Effector memory CD8-positive, alpha-beta T cell (primary cell): ENCODE measurements around the gene VDR.
"Not testable (repeated sequence)": the region's sequence is repeated elsewhere in the genome, so short reads cannot be mapped to it uniquely, and the experiment has no call there.

Experiments
- ATAC-seq: fragments of 150-1000 bp; cut with Tn5 transposase; replicated peaks from 2 replicates; pipeline ENCODE4 v1.10.0; 2021; ENCODE audit warnings: mild to moderate bottlenecking, moderate library complexity
- DNase-seq, 3 experiments: peaks; one replicate each; pipeline ENCODE4 v3.0.0; 2021
- H3K27ac Mint-ChIP-seq, 2 donors: one replicate each; pipeline ENCODE4 v1.8.0; 2022; ENCODE audit warnings: mild to moderate bottlenecking in 2 of 2, mixed read lengths in 2 of 2, moderate library complexity in 2 of 2
- H3K27me3 Mint-ChIP-seq, 2 donors: one replicate each; pipeline ENCODE4 v1.8.0; 2022; ENCODE audit warnings: mixed read lengths in 2 of 2
- H3K36me3 Mint-ChIP-seq: one replicate; pipeline ENCODE4 v1.8.0; 2022; ENCODE audit warnings: mild to moderate bottlenecking, moderate library complexity, mixed read lengths; ENCODE audit not compliant: insufficient read depth
- H3K4me1 Mint-ChIP-seq, 2 donors: one replicate each; pipeline ENCODE4 v1.8.0; 2022; ENCODE audit warnings: low read depth in 2 of 2, mixed read lengths in 2 of 2
- H3K4me3 Mint-ChIP-seq, 2 donors: one replicate each; pipeline ENCODE4 v1.8.0; 2022; ENCODE audit warnings: mild to moderate bottlenecking in 2 of 2, mixed read lengths in 2 of 2, moderate library complexity in 2 of 2
- H3K9me3 Mint-ChIP-seq, 2 donors: one replicate each; pipeline ENCODE4 v1.8.0; 2022; ENCODE audit warnings: mixed read lengths in 2 of 2

The VDR gene

DNA sequence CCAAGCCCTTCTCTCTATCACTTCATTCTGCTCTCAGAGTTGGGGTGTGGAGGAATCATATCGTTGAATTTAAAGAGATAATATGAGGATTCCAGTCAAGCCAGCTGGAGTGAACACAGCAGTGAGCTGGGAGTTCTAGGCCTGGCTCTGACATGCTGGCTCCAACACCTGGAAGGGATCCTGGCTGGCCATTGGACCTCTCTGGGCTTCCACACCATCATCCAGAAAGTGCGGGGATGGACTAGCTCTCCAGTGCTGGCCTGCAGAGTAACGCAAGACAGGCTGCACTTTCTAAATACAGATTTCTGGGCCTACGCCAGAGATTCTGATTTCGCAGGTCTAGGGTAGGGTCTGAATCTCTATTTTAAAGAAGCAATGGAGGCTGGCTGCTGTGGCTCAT is 50.3 kb downstream of the VDR start:
- no peaks in the 10 kb centered on the region for H3K27me3 Mint-ChIP-seq
- DNase-seq, result no peak
- no peaks in the 10 kb centered on the region for H3K9me3 Mint-ChIP-seq
- no peak overlapping the region for H3K4me3 Mint-ChIP-seq
- no peak overlapping the region for H3K27ac Mint-ChIP-seq
- no peaks in the 10 kb centered on the region for H3K4me1 Mint-ChIP-seq
- no peaks in the 10 kb centered on the region for H3K36me3 Mint-ChIP-seq
- no peak for ATAC-seq

DNA sequence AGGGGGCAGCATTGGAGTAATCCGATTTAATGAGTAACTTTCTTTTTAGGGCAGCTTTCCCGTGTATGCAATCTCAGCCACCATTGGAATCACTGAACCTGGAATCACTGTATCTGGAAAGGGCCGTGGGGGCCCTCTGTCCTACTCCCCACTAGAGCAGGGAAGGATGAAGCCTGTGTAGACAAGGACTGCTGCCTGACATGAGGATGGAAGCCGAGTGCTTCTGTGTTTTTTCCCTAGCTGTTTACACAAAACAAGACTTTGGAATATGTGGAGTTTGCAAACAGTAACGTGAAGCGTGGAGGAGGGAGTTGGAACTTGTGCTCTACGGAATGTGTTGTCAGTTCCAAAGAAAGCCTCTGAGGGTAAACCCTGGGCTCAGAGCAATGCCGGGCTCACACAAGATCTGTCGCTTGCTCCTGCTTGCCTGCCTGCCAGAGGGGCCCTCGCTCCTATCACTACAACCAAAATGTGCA is 52.7 kb downstream of the VDR start:
- Mint-ChIP-seq H3K9me3 (no peaks in the 10 kb centered on the region), H3K27me3 (no peaks in the 10 kb centered on the region), H3K4me1 (no peaks in the 10 kb centered on the region), H3K27ac (peak overlapping the region in 1 of 2 donors; percentile 57), H3K4me3 (no peak overlapping the region), H3K36me3 (no peaks in the 10 kb centered on the region)
- no peak for DNase-seq
- no peak for ATAC-seq

DNA sequence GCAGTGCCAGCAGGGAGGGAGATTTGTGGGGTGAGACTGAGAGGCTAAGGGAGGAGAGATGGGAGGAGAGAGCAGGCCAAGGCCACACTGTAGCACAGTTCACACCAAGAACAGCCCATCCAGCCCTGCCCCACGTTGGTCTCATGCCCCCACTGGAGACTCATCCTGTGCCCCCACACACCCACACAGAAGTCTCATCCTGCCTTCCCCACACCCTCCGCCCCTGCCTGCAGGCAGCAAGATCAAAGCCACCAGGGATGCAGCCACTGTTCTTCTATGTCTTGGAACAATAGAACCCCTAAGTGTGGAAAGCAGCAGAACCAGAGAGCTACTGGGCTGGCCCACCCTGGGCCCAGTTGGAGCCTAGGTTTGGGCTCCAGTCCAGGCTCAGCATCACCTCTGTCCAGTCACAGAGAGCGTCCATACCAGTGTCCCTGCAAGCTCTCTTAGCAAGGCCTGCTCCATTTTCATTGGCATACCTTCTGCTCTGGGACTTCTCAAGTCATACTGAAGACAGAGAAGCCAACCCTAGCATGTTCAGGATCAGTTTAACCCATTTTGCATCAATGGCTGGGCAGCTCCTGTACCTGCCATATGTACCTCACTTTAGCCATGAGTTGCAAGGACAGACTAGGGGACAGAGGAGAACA is 53.4 kb downstream of the VDR start:
- Mint-ChIP-seq H3K4me3 (no peak overlapping the region), H3K36me3 (no peaks in the 10 kb centered on the region), H3K27ac (peak overlapping the region in 1 of 2 donors; percentile 57), H3K27me3 (peaks cover 0 to 2% of the 10 kb centered on the region in 2 donors), H3K9me3 (no peaks in the 10 kb centered on the region), H3K4me1 (no peaks in the 10 kb centered on the region)
- ATAC-seq (no peak), DNase-seq (no peak)

DNA sequence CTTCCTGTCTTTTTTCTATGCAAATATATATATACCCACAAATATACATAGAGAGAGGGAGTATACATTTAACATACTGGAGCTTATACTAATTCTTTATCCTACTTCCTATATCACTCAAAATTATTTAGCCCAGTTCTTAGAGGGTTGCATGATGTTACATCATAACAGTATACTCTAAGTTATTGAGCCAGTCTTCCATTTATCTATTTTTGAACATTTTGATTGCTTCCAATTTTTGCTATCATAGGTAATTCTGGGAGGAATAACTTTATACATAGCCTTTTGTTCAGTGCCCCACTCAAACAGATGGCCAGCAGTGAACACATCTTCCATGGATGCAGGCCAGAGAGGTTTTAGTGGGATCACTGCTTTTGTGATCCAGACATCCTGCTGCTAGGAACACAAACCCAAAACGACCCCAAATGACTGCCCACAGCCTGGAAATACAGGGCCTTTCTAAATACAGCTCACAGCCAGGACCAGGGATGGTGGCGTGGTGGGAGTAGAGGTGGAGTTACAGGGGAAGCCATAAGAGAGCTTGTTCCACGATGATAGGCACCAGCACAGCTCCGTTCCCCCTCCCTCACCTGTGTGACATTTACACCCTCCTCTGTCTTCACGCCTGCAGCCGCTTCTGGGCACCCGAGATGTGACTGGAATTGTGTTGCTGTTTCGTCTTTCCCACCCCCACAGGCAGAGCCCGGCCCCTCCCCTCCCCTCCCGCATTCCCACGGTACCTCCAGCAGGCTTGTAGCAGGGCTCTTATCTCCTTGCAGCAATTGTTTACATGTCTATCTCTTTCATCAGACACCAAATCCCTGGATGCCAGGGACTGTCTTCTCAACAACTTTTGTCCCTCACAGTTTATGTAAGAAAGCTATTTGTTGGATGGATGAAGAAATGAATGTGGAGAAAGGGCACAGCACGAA is 54.4 kb downstream of the VDR start:
- Mint-ChIP-seq H3K36me3 (no peaks in the 10 kb centered on the region), H3K4me1 (no peaks in the 10 kb centered on the region), H3K27me3 (peaks cover under 1 to 10% of the 10 kb centered on the region in 2 donors), H3K9me3 (no peaks in the 10 kb centered on the region), H3K27ac (no peak overlapping the region), H3K4me3 (no peak overlapping the region)
- DNase-seq (no peak), ATAC-seq (no peak)

DNA sequence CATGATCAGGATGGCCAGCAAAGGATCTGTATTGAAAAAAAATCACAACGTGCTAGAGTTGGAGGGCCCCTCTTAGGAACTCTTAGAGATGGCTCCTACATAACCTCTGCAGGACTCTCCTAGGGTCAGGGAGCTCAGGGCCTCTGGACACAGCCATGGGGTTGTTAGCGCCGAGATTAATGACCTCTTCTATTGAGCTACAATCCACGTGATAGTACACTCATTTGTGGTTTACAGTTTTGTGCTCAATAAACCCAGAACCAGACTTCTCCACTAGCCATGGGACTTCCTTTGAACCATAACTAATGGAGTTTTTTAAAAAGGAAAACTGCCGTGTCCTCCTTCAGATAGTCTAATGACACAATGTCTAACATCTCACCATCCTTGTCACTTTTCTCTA is 55.5 kb downstream of the VDR start:
- peaks cover 6 to 10% of the 10 kb centered on the region in 2 donors for H3K27me3 Mint-ChIP-seq
- DNase-seq (no peak), ATAC-seq (no peak)
- no peaks in the 10 kb centered on the region for H3K4me1 Mint-ChIP-seq
- no peaks in the 10 kb centered on the region for H3K9me3 Mint-ChIP-seq
- no peaks in the 10 kb centered on the region for H3K36me3 Mint-ChIP-seq
- no peak overlapping the region for H3K4me3 Mint-ChIP-seq
- H3K27ac Mint-ChIP-seq, result no peak overlapping the region

DNA sequence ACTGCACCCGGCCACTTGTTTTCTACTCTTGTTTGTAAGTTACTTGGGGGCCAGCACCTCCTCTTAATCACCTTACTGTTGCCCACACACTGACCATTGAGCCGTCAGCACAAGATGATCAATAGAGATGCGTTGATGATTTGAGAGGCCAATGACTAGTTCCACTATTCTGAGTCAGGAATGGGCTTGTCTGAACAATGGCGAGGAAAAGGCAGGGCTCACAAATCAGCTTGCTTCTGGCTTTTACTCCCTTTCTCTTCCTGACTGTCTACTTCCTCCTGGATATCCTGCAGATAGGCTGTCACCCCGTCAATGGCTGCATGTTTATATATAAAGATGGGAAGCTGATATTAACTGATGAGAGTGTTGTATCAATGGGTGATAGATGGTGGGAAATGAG is 55.9 kb downstream of the VDR start:
- H3K27me3 Mint-ChIP-seq, result peaks cover 6 to 10% of the 10 kb centered on the region in 2 donors
- DNase-seq, result no peak
- no peaks in the 10 kb centered on the region for H3K9me3 Mint-ChIP-seq

DNA sequence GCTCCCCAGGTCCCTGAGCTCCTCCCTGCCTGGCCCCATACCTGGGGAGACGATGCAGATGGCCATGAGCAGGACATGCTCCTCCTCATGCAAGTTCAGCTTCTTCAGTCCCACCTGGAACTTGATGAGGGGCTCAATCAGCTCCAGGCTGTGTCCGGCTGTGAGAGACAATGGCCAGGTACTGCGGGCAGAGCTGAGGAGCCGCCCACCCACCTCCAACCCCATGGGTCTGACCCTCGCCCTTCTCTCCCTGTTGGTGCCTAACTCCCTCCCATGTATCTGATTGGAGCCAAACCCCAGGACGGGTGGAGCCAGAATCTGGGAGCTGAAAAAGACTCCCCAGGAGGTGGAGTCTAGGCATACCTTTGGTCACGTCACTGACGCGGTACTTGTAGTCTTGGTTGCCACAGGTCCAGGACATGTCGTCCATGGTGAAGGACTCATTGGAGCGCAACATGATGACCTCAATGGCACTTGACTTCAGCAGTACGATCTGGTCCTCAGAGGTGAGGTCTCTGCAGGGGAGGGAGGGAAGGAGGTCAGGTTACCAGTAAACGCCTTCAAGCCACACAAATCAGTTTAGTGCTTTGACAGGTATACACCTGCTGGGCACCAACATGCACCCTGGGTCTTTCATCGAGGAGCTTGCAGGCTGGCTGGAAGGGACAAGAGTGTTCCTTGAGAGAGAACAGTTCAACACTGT is 58.3 kb downstream of the VDR start:
- Mint-ChIP-seq H3K9me3 (no peaks in the 10 kb centered on the region), H3K36me3 (no peaks in the 10 kb centered on the region), H3K27ac (no peak overlapping the region), H3K4me1 (no peaks in the 10 kb centered on the region), H3K4me3 (no peak overlapping the region), H3K27me3 (peaks cover 6 to 19% of the 10 kb centered on the region in 2 donors)
- no peak for DNase-seq
- no peak for ATAC-seq

More for the DNA sequence above, 55.9 kb downstream of the VDR start:
- H3K4me3 Mint-ChIP-seq, result no peak overlapping the region
- no peaks in the 10 kb centered on the region for H3K36me3 Mint-ChIP-seq
- no peaks in the 10 kb centered on the region for H3K4me1 Mint-ChIP-seq
- no peak for ATAC-seq
- H3K27ac Mint-ChIP-seq, result no peak overlapping the region

DNA sequence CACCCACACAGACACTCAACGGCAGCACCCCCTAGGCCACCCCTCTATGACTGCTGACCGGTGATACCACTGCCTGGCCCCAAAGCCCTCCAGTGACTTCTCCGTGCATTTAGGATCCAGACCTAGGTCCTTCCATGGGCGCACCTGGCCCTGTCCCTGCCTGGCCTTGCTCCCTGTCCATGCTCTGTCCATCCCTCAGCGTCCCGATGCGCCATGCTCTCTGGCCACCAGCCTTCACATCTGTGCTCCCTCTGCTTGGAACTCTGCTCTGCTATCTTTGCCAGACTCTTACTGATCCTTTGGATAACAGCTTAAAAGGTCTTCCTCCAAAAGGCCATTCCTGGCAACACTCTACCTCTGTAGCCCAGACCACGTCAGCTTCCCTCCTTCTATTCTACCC is 59.7 kb downstream of the VDR start:
- Mint-ChIP-seq H3K36me3 (no peaks in the 10 kb centered on the region), H3K27ac (no peak overlapping the region)
- ATAC-seq, result no peak

DNA sequence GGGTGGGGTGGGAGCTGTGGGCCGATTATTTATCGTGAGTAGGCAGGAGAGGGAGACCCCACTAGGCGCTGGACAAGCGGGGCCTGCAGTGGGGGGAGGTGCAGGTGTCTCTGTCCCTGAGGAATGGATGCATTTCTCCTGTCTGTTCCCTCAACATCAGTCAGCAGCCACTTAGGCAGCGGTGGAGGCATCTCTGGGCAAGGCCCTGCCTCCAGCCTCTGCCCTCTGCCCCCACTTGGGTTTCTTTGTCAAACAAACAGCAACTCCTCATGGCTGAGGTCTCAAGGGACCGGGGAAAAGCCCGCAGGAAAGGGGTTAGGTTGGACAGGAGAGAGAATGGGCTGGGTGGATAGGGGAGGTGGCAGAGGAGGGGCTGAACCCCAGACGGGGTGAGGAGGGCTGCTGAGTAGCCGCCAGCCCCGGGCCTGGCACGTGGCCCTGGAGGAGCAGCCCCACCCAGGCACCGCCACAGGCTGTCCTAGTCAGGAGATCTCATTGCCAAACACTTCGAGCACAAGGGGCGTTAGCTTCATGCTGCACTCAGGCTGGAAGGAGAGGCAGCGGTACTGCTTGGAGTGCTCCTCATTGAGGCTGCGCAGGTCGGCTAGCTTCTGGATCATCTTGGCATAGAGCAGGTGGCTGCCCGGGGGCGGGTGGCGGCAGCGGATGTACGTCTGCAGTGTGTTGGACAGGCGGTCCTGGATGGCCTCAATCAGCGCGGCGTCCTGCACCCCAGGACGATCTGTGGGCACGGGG is 60.4 kb downstream of the VDR start:
- Mint-ChIP-seq H3K36me3 (no peaks in the 10 kb centered on the region), H3K4me1 (no peaks in the 10 kb centered on the region), H3K4me3 (no peak overlapping the region), H3K27ac (no peak overlapping the region), H3K27me3 (peaks cover 6 to 19% of the 10 kb centered on the region in 2 donors), H3K9me3 (no peaks in the 10 kb centered on the region)
- no peak for ATAC-seq
- no peak for DNase-seq

More for the DNA sequence above, 59.7 kb downstream of the VDR start:
- DNase-seq, result no peak
- Mint-ChIP-seq H3K27me3 (peaks cover 6 to 19% of the 10 kb centered on the region in 2 donors), H3K4me1 (no peaks in the 10 kb centered on the region), H3K4me3 (no peak overlapping the region), H3K9me3 (no peaks in the 10 kb centered on the region)

DNA sequence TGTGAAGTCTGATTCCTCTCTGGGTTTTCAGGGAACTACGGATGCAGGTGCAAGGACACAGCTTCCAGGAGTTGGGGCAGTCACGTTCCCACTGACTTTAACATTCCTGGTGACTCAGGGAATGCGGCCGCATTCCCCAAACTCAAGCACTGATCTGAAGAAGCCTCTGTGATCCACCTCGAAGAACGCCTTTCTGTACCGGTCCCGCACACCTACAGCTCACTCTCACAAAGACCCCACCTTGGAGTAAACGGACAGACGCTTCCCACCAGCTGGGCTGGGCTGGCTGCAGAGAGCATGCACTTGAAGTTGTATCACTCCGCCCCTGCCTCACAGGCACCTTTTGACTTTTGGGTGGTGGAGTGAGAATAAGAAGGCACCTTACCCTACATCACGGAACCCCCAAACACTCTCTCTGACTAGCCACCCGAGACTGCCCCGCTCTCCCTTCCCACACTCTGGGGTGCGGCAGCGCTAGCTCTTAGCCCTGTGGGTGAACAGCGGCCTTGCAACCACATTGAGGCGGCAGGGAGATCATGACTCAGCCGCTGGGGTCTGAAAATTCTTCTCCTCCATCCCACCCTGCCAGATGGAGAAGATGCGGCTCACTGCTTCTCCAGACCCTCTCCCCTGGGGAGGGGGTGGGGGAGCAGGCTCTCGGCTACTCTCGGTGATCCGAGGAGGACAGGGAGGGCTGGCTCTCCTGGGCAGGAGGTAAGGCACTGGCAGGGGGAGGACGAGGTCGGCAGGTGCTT is 61.4 kb downstream of the VDR start:
- no peaks in the 10 kb centered on the region for H3K36me3 Mint-ChIP-seq
- DNase-seq (no peak), ATAC-seq (no peak)
- peaks cover 6 to 19% of the 10 kb centered on the region in 2 donors for H3K27me3 Mint-ChIP-seq
- peaks cover 0 to 2% of the 10 kb centered on the region in 2 donors for H3K4me1 Mint-ChIP-seq
- no peak overlapping the region for H3K4me3 Mint-ChIP-seq
- H3K9me3 Mint-ChIP-seq, result no peaks in the 10 kb centered on the region
- no peak overlapping the region for H3K27ac Mint-ChIP-seq

DNA sequence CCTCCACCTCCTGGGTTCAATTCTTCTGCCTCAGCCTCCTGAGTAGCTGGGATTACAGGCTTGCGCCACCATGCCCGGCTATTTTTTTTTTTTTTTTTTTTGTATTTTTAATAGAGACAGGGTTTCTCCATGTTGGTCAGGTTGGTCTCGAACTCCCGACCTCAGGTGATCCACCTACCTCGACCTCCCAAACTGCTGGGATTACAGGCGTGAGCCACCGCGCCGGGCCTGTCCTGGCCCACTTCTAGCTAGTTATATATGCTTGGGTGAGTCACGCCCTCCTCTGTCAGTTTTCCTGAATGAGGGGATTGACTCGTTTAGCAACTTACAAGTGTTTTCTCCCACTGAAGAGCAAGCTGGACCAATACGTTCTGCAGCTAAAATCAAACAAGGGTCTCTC is 62.3 kb downstream of the VDR start:
- DNase-seq, ATAC-seq, H3K4me3 Mint-ChIP-seq, H3K27ac Mint-ChIP-seq, H3K4me1 Mint-ChIP-seq, H3K36me3 Mint-ChIP-seq, H3K9me3 Mint-ChIP-seq: not testable (repeated sequence)
- peaks cover 6 to 19% of the 10 kb centered on the region in 2 donors for H3K27me3 Mint-ChIP-seq

DNA sequence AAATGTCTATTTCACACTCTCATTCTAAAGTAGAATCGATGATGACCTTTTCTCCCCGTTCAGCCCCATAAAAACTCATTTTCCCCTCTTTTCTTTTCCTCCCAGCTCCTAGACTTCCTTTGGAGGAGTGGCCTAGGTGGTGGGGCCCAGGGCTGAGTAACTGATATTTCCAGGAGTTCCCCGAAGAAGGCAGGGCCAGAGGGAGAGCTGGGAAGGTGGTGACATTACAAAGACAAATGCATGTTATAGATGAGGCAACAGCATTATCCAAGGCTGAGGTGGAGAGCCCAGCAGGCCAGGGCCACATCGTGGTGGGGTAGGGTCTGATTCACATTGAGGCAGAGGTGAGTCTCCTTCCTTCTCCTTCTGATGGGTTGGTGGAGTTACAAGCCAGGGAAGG is 62.9 kb downstream of the VDR start:
- H3K4me3 Mint-ChIP-seq, result no peak overlapping the region
- no peaks in the 10 kb centered on the region for H3K9me3 Mint-ChIP-seq
- ATAC-seq (no peak), DNase-seq (no peak)
- peaks cover 4% of the 10 kb centered on the region for H3K36me3 Mint-ChIP-seq
- peaks cover 4 to 10% of the 10 kb centered on the region in 2 donors for H3K4me1 Mint-ChIP-seq
- peaks cover 6 to 19% of the 10 kb centered on the region in 2 donors for H3K27me3 Mint-ChIP-seq
- H3K27ac Mint-ChIP-seq, result no peak overlapping the region
